PC-9 (cell line): Measurements from ENCODE around the gene DCP2.

Experiments used
- CTCF ChIP-seq: fragments of 200-600 bp; sonication (generic); conservative IDR thresholded peaks from 2 replicates; pipeline ENCODE4 v1.6.1; 2017; ENCODE audit warnings: mixed run types, antibody characterized with exemption, mild to moderate bottlenecking, moderate library complexity
- EZH2 ChIP-seq: fragments of 200-600 bp; sonication (generic); IDR thresholded peaks from 2 replicates; pipeline ENCODE4 v1.8.0; 2017; ENCODE audit warnings: antibody characterized with exemption, low read depth

DNA sequence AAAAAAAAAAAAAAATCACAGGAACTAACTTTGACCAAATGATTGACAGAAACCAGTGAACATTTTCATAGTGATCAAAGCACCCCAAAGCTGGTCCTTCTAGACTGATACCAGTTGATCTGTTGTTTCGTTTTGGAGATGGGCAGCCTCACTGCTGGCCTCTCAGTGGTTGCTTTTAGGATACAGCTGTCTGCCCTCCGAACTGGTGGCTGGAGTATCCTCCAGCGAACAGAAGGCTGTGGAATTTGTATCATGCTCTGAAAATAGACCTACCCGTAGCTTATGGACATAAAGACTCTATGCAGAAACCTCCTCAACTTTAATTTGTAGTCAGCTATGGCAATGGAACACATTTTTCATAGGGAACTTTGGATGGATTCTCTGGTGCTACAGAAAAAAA lies 49.0 kb downstream of the DCP2 start:
- TF ChIP-seq EZH2 (no peak), CTCF (no peak)
